ENCODE results near the gene ARFRP1. TPM values are rescaled to one million over a fixed set of nuclear protein-coding genes. Genes with fewer than 3 reads are reported as not detected.
A peak's percentile ranks its signal among the peaks of the same experiment; 100 is the strongest.

The ARFRP1 gene
- total RNA-seq, 6 experiments from 2014 or later, result 16.0 to 22.2 (median 20.2) TPM

GRCh38 chr20:63746751-63747315 lies 39.1 kb upstream of the ARFRP1 start:
- peaks cover 0 to 25% (median 8%) of the 10 kb centered on the region in 4 donors for H3K4me1 ChIP-seq
- intact Hi-C loops (cut with DNase I), result no loop called here
- WGBS (ENCODE audit: insufficient coverage, low coverage, low lambda C conversion rate, missing lambda C conversion rate), result no CpG with 5 or more reads among the region's 47 CpGs
- H3K4me3 ChIP-seq, result no peak overlapping the region
- H3K9me3 ChIP-seq, result no peaks in the 10 kb centered on the region
- peaks cover 0 to 11% (median 7%) of the 10 kb centered on the region in 4 donors for H3K36me3 ChIP-seq
- no peak for TF ChIP-seq CTCF (IDR thresholded peaks at IDR 0.05)
- no peak for TF ChIP-seq POLR2A (IDR thresholded peaks at IDR 0.05)
- H3K27ac ChIP-seq, result no peak overlapping the region
- DNase-seq (peak in 2 of 3 donors; percentile 20 to 53), ATAC-seq (no peak)
- no peaks in the 10 kb centered on the region for H3K27me3 ChIP-seq

- H3K9me3 ChIP-seq, result no peaks in the 10 kb centered on the region
- H3K36me3 ChIP-seq, result peaks cover 0 to 14% (median 7%) of the 10 kb centered on the region in 4 donors
- intact Hi-C loops (cut with DNase I), result no loop called here
- H3K27ac ChIP-seq, result no peak overlapping the region
- H3K27me3 ChIP-seq, result no peaks in the 10 kb centered on the region
- H3K4me1 ChIP-seq, result peaks cover 0 to 28% (median 12%) of the 10 kb centered on the region in 4 donors
- WGBS (ENCODE audit: insufficient coverage, low coverage, low lambda C conversion rate, missing lambda C conversion rate), result 49% methylated on average over 4 of the region's 26 CpGs
- H3K4me3 ChIP-seq, result no peak overlapping the region
- ATAC-seq (no peak), DNase-seq (peak in 2 of 3 donors; percentile 19 to 49)
- no peak for TF ChIP-seq POLR2A (IDR thresholded peaks at IDR 0.05)
- TF ChIP-seq CTCF (IDR thresholded peaks at IDR 0.05), result no peak
Observed at GRCh38 chr20:63745961-63746731, 38.4 kb upstream of the ARFRP1 start.

- no peaks in the 10 kb centered on the region for H3K9me3 ChIP-seq
- intact Hi-C loops (cut with DNase I), result no loop called here
- 48% methylated on average over 5 of the region's 15 CpGs for WGBS (ENCODE audit: insufficient coverage, low coverage, low lambda C conversion rate, missing lambda C conversion rate)
- H3K4me1 ChIP-seq, result peaks cover 0 to 28% (median 12%) of the 10 kb centered on the region in 4 donors
- H3K4me3 ChIP-seq, result no peak overlapping the region
- H3K36me3 ChIP-seq, result peaks cover 0 to 14% (median 7%) of the 10 kb centered on the region in 4 donors
- TF ChIP-seq POLR2A (IDR thresholded peaks at IDR 0.05), result no peak
- TF ChIP-seq CTCF (IDR thresholded peaks at IDR 0.05), result no peak
- ATAC-seq (no peak), DNase-seq (peak in 1 of 3 donors; percentile 44)
- H3K27ac ChIP-seq, result no peak overlapping the region
- no peaks in the 10 kb centered on the region for H3K27me3 ChIP-seq
Observed at GRCh38 chr20:63745424-63745805, 37.6 kb upstream of the ARFRP1 start.

GRCh38 chr20:63744574-63745423 lies 37.0 kb upstream of the ARFRP1 start:
- H3K27ac ChIP-seq, result no peak overlapping the region
- 50% methylated on average over 13 of the region's 25 CpGs for WGBS (ENCODE audit: insufficient coverage, low coverage, low lambda C conversion rate, missing lambda C conversion rate)
- no peak for TF ChIP-seq POLR2A (IDR thresholded peaks at IDR 0.05)
- TF ChIP-seq CTCF (IDR thresholded peaks at IDR 0.05), result no peak
- no peaks in the 10 kb centered on the region for H3K27me3 ChIP-seq
- H3K4me1 ChIP-seq, result peaks cover 0 to 28% (median 12%) of the 10 kb centered on the region in 4 donors
- intact Hi-C loops (cut with DNase I), result no loop called here
- DNase-seq (peak in 1 of 3 donors; percentile 58), ATAC-seq (no peak)
- H3K36me3 ChIP-seq, result peaks cover 0 to 14% (median 7%) of the 10 kb centered on the region in 4 donors
- no peaks in the 10 kb centered on the region for H3K9me3 ChIP-seq
- no peak overlapping the region for H3K4me3 ChIP-seq

Data from right lobe of liver (tissue), 6 donors.